DMS 273 (cell line): ENCODE data around the gene TEPSIN.

Source experiments
- DNase-seq: peaks from one replicate; lab custom pipeline; 2025; ENCODE audit not compliant: unreplicated experiment; lab: John Stamatoyannopoulos, UW

Gene TEPSIN

GRCh38 chr17:81187586-81188490 is 51.0 kb downstream of the TEPSIN start:
- no peak for DNase-seq

- DNase-seq = no peak
Observed at GRCh38 chr17:81187120-81187519, 51.7 kb downstream of the TEPSIN start.

- DNase-seq = no peak
Observed at GRCh38 chr17:81186203-81186602, 52.7 kb downstream of the TEPSIN start.

- DNase-seq = peak; percentile 41
Observed at GRCh38 chr17:81184555-81184954, 54.3 kb downstream of the TEPSIN start.

- no peak for DNase-seq
Observed at GRCh38 chr17:81183807-81184206, 55.0 kb downstream of the TEPSIN start.

GRCh38 chr17:81183316-81183715 is 55.5 kb downstream of the TEPSIN start:
- DNase-seq = no peak

GRCh38 chr17:81182596-81182995 is 56.3 kb downstream of the TEPSIN start:
- no peak for DNase-seq

- no peak for DNase-seq
Observed at GRCh38 chr17:81181811-81182185, 57.1 kb downstream of the TEPSIN start.

GRCh38 chr17:81180836-81181810 is 57.7 kb downstream of the TEPSIN start:
- no peak for DNase-seq

GRCh38 chr17:81179861-81180260 is 59.0 kb downstream of the TEPSIN start:
- no peak for DNase-seq

- DNase-seq = peak; percentile 64
Observed at GRCh38 chr17:81179220-81179619, 59.6 kb downstream of the TEPSIN start.
